Measurements from ENCODE around the gene GASK1A.

GASK1A gene

GRCh38 chr3:42942693-42943092 lies 36.4 kb upstream of the GASK1A start:
- DNase-seq (ENCODE audit: extremely low spot score), result no peak
- TF ChIP-seq, protein P1, sequence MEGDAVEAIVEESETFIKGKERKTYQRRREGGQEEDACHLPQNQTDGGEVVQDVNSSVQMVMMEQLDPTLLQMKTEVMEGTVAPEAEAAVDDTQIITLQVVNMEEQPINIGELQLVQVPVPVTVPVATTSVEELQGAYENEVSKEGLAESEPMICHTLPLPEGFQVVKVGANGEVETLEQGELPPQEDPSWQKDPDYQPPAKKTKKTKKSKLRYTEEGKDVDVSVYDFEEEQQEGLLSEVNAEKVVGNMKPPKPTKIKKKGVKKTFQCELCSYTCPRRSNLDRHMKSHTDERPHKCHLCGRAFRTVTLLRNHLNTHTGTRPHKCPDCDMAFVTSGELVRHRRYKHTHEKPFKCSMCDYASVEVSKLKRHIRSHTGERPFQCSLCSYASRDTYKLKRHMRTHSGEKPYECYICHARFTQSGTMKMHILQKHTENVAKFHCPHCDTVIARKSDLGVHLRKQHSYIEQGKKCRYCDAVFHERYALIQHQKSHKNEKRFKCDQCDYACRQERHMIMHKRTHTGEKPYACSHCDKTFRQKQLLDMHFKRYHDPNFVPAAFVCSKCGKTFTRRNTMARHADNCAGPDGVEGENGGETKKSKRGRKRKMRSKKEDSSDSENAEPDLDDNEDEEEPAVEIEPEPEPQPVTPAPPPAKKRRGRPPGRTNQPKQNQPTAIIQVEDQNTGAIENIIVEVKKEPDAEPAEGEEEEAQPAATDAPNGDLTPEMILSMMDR (IDR thresholded peaks at IDR 0.05; ENCODE audit: control extremely low read depth, extremely low read depth, low read depth, missing control alignments), result no peak
- POLR2A ChIA-PET, result no interaction called here
- CTCF ChIA-PET, result interaction anchor here (1.0 kb wide), 1 partner anchor 8 kb away, joined by 4 read pairs; no protein-coding TSS in a partner anchor

DNA sequence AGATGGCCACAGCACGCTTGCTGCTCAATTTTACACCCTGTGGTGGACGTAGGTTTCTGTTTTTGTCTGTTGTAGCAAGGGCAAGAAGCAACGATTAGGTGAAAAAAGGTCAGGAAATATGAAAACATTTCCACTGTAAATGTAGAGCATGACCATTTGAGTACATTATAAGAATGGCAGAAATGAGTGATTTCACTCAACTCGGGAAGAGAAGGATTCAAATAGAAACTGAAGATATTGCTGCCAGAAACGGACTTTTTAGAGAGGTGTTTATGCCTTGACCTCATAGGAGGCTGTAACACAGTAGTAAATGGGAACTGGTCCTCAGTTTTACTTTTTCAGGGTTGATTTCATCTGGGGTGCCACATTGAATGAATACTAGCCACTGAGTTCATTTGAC lies 33.1 kb upstream of the GASK1A start:
- TF ChIP-seq, protein P1 (IDR thresholded peaks at IDR 0.05; ENCODE audit: control extremely low read depth, extremely low read depth, low read depth, missing control alignments), result no peak
- CTCF ChIA-PET, result no interaction called here
- POLR2A ChIA-PET, result no interaction called here
- DNase-seq (ENCODE audit: extremely low spot score), result no peak

- DNase-seq (ENCODE audit: extremely low spot score), result no peak
- TF ChIP-seq, protein P1 (IDR thresholded peaks at IDR 0.05; ENCODE audit: control extremely low read depth, extremely low read depth, low read depth, missing control alignments), result no peak
- POLR2A ChIA-PET, result no interaction called here
- CTCF ChIA-PET, result no interaction called here
Measured at GRCh38 chr3:42957573-42957972, 21.5 kb upstream of the GASK1A start.

GRCh38 chr3:42960282-42960681 lies 18.8 kb upstream of the GASK1A start:
- ChIA-PET POLR2A (no interaction called here), CTCF (interaction anchor here (1.0 to 1.2 kb wide), 2 partner anchors 13 to 543 kb away, joined by 3 to 7 read pairs; no protein-coding TSS in a partner anchor)
- TF ChIP-seq, protein P1 (IDR thresholded peaks at IDR 0.05; ENCODE audit: control extremely low read depth, extremely low read depth, low read depth, missing control alignments), result no peak
- DNase-seq (ENCODE audit: extremely low spot score), result no peak

GRCh38 chr3:42960786-42961185 lies 18.3 kb upstream of the GASK1A start:
- TF ChIP-seq, protein P1 (IDR thresholded peaks at IDR 0.05; ENCODE audit: control extremely low read depth, extremely low read depth, low read depth, missing control alignments), result no peak
- POLR2A ChIA-PET, result no interaction called here
- no peak for DNase-seq (ENCODE audit: extremely low spot score)
- CTCF ChIA-PET, result interaction anchor here (1.0 to 1.6 kb wide), 5 partner anchors 13 to 543 kb away, joined by 3 to 8 read pairs (median 3); no protein-coding TSS in a partner anchor

DNA sequence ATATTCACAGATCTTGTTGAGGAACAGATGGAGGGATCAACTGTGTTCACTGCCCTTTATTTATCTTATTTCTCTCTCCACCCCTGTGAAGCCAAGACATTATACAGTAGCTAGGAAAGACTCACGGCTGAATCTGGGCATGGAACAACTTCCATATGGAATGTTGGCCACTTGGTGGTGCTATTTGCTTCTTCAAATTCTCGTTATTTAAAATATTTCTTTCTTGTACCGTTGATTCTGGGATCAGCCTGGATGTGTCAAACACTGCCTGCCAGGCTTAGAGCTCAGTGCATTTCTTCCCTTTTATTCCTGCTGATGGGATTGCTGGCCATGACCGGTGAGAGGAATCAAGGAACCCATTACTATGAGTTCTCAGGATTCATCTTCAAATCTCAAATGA lies 17.5 kb upstream of the GASK1A start:
- POLR2A ChIA-PET, result no interaction called here

More for the DNA sequence above, 17.5 kb upstream of the GASK1A start:
- CTCF ChIA-PET, result interaction anchor here (0.8 to 2.1 kb wide), 21 partner anchors 8 to 542 kb away, joined by 3 to 8 read pairs (median 4); partner anchors contain the start of gene GASK1A
- DNase-seq (ENCODE audit: extremely low spot score), result no peak
- TF ChIP-seq, protein P1 (IDR thresholded peaks at IDR 0.05; ENCODE audit: control extremely low read depth, extremely low read depth, low read depth, missing control alignments), result peak; percentile 30

Measured in GM10248 (cell line).